HG02759 (cell line): ENCODE data around the gene MLF2.

Experiments
- ATAC-seq: cut with Tn5 transposase; IDR thresholded peaks from one replicate; pipeline ENCODE4 v1.9.1; 2021; ENCODE audit warnings: mild to moderate bottlenecking, moderate library complexity; ENCODE audit not compliant: unreplicated experiment

Gene MLF2

DNA sequence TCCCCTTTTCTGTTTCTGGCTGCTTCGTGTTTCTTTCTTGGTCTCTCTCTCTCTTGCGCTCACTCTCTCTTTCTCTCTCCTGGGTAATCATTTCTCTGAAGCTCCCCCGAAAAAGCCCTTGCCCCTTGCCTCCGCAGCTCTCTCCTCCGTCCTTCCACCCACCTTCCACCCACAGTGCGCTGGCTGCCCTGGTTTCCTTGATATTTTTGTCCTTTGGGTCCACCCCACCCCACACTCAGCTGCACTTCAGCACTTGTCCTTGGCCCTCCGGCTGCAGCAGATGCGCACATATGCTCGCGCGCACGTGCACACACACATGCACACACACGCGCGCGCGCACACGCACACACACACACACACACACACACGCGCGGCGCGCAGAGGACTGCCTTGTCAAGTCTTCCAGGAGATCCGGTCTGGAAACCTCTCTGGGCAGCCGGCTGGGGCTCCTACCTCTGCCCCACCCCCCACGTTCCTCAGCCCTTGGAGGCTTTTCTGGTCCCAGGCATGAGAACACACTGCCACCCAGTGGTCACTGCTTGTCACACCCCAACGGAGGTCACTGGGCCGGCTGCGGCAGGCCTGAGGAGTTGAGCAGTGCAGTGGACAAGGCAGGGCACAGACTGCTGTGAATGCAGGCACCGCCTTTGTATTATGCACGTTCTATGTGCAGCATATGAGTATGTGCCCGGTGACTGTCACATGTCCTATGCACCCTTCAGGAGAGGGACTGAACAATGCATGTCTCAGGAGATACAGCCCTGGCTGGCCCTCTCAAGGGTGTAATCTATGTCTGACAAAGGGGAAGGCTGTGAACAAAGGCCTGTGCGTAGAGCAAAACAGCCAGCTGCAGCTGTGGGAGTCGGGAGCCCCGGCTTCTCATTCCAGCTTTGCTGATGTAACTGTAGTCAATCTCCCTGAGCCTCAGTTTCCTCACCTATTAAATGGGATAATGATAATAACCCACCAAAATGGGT lies 25.9 kb upstream of the MLF2 start:
- ATAC-seq, result peak; percentile 85

- no peak for ATAC-seq
These were observed 25.3 kb upstream of the MLF2 start for GRCh38 chr12:6778217-6778573.

- no peak for ATAC-seq
These were observed 24.4 kb upstream of the MLF2 start for GRCh38 chr12:6777386-6777785.

DNA sequence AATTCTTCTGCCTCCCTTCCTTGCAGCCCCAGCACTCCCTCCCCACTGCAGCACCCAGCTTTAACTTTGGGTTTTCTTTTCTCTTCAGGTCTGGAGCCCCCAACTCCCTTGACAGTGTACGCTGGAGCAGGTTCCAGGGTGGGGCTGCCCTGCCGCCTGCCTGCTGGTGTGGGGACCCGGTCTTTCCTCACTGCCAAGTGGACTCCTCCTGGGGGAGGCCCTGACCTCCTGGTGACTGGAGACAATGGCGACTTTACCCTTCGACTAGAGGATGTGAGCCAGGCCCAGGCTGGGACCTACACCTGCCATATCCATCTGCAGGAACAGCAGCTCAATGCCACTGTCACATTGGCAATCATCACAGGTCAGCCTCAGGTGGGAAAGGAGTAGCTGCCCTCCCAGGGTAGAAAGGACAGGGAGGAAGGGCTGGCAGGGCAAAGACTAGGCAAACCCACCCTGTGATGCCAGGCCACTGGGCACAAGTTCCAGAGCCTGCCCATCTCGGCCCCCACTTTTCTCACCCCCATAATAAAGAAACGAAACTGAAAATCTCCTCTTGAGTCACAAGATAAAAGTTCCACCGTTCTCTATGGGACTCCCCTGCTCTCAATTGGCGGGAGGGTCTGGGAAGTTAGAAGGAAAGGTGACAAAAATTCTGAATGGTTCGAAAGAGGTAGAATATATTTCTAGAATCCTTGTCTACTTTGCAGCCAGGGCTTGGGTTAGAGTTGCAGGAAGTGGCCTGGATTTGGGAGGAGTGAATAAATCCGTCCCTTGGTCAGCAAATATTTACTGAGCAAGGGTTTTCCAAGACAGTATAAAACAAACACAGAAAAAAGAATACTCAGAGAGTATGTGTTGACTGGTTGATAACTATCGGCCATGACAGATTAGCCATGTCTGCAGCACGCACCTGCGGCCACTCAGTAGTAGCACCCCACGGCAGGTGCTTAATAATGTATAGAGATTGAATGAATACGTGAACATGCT lies 22.5 kb upstream of the MLF2 start:
- ATAC-seq, result no peak

GRCh38 chr12:6774499-6775062 lies 21.6 kb upstream of the MLF2 start:
- ATAC-seq, result no peak

DNA sequence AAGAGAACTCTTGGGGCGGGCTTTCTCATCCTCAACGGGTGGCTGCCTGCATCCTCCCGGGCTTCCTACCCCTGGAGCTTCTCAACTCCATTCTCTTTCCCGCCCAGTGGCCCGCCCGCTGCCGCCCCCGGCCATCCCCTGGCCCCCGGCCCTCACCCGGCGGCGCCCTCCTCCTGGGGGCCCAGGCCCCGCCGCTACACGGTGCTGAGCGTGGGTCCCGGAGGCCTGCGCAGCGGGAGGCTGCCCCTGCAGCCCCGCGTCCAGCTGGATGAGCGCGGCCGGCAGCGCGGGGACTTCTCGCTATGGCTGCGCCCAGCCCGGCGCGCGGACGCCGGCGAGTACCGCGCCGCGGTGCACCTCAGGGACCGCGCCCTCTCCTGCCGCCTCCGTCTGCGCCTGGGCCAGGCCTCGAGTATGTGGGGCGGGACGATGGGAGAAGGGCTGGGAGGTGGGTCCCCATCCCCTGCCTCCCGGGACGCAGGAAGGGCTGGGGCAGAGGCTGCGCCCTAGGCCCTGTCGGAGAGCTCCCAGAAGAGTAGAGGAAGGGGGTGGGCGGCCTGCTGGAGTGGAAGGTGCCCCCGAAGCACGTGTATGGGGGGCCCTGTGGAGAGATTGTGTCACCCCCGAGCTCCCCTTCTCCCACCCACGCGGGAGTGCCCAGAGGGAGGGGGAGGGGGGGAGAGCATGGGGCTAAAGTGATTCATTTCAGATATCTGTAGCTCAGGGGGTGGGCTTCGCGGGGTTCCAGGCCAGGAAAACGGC lies 20.8 kb upstream of the MLF2 start:
- ATAC-seq, result no peak

GRCh38 chr12:6772726-6773589 lies 20.0 kb upstream of the MLF2 start:
- no peak for ATAC-seq

DNA sequence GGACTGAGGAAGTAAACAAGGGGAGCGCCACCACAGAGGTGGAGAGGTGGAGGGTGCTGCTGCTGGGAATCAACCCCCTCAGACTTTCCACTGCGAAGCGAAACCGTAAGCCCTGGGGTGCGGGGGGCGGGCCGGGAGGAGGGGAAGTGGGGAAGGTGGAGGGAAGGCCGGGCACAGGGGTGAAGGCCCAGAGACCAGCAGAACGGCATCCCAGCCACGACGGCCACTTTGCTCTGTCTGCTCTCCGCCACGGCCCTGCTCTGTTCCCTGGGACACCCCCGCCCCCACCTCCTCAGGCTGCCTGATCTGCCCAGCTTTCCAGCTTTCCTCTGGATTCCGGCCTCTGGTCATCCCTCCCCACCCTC lies 19.4 kb upstream of the MLF2 start, which contains the start of gene LAG3:
TSS of gene LAG3 (plus strand) at position 190 of the 365 bp plus-strand sequence. CDS start 333 bp downstream, outside the sequence.
- ATAC-seq, result no peak

DNA sequence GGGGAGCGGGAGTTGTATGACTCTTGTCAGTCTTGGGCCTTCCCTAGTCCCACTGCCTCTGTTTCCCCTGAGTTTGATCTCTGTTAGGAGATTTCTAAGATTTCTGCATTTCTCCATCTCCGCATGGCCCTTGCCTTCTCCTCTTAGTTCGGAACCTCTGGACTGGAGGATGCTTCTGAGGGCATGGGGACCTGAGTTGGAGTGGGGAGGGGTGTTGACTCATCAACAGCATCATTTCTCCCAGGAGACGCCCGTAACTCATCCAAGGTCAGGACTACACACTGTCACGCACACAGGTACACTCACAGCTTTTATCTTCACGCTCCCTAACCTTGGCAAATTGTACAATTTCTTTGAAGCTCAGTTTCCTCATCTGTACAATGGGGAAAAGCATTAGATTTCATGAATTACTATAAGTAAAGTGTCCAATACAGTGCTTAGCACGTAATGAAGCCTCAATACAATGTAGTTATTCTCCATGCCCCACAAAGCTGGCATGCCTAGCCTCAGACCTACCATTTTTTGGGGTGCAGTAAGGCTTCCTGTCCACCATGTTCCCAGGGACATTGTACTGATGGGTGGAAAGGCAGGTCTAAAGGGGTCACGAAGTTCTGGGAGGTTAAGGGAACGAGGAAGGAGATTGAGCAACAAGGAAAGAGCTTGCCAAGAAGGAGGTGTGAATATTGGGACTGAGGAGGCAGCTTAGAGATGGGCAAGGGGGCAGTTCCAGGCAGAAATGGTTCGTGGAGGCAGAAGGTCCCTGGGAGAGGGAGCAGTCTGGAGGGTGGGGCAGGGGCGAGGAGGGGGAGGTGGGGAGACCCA lies 18.8 kb upstream of the MLF2 start:
- ATAC-seq, result no peak

GRCh38 chr12:6771091-6771495 lies 18.2 kb upstream of the MLF2 start:
- no peak for ATAC-seq

- ATAC-seq, result no peak
These were observed 17.7 kb upstream of the MLF2 start for GRCh38 chr12:6770600-6770999.

- ATAC-seq, result no peak
These were observed 17.2 kb upstream of the MLF2 start for GRCh38 chr12:6770094-6770493.

GRCh38 chr12:6769666-6770065 lies 16.7 kb upstream of the MLF2 start:
- no peak for ATAC-seq

- no peak for ATAC-seq
These were observed 16.0 kb upstream of the MLF2 start for GRCh38 chr12:6768990-6769389.

DNA sequence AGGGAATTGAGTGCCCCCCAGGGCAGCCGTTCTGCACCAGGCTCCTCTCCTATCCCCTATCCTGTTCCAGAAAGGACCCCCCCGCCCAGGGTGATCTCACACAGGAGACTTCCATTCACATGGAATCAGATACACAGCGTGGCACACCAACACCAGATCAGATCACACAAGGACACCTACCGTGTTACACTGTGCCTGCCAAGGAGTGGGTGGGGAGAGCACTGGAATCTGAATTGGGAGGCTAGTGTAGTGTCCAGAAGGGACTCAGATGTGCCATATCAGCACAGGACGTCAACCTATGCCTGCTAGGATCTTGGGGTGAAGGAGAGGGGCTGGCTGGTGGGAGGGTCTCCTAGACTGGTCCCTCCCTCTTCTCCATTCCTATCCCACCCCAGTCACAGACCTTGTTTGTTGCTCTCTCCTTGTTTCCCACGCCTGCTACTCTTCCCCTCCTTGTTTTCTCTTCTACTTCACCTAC lies 15.5 kb upstream of the MLF2 start:
- no peak for ATAC-seq

- no peak for ATAC-seq
These were observed 14.7 kb upstream of the MLF2 start for GRCh38 chr12:6767353-6768319.

- ATAC-seq, result peak; percentile 58
These were observed 13.9 kb upstream of the MLF2 start for GRCh38 chr12:6766651-6767349.
